ENCODE data around the gene DST.

DST gene

DNA sequence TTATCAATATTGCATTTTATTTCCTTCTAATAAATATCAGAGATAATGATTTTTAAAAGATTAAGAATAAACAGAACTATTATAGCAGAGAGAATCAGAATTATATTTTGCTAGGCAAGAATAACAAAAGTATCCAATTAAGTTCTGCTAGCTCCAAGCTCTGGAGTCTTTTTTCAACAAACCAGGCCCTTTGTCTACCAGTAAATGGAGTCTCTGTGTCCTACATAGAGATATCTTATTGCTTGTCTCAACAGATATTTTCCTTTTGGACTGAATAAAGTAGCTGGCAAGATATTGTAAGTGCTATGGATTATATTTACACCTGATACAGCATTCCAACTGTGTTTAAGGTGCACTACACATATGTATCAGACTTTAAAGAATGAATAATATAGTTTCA lies 107.1 kb downstream of the DST start:
- DNase-seq (ENCODE audit: low read depth) = no peak

- DNase-seq (ENCODE audit: low read depth) = no peak
Observed at GRCh38 chr6:56534680-56535419, 107.8 kb downstream of the DST start.

DNA sequence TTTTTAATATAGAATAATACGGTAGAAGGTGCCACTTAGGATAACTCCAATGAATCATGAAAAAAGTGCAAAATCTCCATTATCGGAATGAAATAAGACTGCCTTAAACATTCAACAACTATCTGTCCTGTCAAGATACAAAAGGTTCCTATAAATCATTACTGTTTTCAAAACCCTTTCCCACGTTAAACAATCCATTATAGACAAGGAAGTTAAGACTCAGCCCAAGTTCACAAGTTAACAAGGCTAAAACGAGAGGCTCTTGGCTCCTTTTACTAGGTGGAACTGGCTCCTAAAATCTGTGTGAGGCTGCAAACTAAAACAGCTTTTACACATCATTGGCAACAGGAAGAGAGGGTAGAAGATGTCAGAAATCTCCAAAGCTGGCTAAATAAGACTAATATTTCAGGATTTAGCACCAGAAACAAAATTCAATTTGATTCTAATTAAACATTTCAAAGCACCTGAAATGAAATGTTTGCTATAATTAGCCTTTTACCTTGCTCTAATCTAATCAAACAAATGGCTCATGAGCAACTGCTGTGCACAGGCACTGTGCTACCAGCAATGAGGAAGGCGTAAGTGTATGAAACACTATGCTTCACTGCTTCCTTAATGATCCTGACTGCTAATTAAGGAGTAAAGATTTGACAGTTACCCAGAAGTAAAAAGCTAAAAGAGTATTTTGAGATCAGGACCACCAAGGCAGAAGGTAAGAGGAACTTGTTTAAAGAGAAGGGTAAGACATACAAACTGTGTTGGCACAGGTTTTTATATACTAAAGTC lies 109.7 kb downstream of the DST start:
- DNase-seq (ENCODE audit: low read depth) = no peak

DNA sequence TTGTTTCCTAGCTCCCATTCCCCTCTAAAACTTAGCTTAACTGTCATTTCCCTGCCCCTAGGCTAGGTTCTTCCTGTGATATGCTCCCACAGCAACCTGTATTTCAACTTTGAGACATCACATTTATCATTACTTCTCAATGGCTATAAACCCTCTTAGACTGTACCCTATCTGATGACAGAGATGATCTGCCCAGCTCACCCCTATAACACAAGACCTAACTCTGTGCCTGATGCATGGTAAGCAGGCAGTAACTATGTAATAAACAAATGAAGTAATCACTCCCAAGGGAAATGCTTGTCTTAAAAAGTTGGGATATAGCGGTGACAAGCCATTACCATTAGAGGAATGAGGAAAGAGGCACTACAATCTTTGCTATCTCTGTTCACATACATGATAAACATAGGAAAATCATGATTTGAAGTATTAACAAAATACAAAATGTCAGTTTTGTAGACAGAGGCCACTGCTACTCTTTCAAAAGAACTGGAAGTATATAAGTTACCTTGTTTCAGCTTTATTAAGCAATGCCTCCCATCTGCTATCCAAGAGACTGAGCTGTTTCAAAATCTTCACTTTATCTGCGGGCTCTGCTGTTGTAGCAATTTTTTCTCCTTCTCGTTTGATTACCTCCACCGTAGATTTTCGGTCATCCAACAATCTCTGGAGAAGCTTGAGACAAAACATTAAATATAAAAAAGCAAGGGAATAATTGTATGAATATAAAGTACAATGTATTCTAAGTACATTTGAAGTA lies 110.7 kb downstream of the DST start:
- DNase-seq (ENCODE audit: low read depth) = no peak

DNA sequence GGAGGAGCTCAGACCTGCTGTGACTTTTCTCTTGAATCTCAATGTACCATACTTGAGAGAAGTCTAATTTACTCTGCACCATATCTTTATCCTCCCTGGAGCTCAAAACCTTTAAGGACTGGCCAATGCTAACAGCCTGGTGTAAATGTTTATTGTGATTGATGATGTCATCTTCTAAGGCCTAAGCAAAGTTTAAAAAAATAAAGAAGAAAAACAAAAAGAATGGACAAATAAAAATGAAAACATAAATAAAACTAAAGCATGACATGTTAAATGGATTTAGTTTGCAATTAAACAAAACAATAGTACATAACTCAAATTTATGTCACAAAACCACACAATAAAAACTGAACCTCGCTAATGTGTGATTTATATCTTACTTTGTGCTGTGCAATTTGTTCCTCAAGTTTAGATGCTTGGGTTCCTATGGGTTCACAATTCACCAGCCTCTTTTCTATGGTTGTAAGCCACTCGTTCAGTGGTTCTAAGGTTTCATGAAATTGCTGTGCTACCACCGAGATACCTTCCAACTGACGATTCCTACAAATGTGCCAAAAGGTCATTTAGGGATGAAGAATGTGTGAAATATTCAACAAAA lies 113.0 kb downstream of the DST start:
- no peak for DNase-seq (ENCODE audit: low read depth)

DNA sequence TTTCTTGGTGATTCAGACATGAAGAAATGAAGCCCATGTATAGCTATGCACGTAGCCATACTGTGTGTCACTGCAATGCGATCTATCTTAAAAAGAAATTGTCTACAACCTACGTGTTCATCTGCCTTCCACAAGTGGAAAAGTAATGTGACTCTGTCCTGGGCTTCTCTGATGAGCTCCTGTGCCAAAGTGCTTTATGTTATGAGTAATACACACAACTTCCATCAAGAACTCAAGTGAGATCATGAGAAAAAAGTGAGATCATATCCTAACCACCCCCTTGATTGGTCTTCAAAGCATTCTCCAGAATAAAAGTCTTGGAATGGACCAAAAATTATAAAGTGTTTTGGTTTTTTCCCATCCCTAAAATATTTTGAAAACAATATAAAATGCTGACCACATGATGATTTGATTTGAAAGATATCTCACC lies 114.3 kb downstream of the DST start:
- DNase-seq (ENCODE audit: low read depth) = no peak

DNA sequence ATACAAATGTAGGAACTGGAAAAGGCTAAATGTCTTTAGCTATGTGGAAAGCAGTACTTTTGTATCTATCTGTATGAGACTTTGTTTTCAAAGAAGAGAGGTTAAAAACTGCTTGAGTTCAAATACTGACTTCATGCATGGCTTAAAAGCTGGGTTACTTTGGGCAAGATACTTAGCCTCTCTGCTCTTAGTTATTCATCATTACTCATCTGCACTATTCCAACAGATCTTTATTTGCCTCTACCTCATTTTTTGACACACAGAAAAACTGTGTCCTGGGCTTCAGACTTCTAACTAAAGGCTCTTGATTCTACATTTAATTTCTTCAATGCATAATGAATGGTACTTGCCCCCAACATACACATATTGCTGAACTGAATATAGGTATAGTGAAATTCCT lies 114.8 kb downstream of the DST start:
- no peak for DNase-seq (ENCODE audit: low read depth)

DNA sequence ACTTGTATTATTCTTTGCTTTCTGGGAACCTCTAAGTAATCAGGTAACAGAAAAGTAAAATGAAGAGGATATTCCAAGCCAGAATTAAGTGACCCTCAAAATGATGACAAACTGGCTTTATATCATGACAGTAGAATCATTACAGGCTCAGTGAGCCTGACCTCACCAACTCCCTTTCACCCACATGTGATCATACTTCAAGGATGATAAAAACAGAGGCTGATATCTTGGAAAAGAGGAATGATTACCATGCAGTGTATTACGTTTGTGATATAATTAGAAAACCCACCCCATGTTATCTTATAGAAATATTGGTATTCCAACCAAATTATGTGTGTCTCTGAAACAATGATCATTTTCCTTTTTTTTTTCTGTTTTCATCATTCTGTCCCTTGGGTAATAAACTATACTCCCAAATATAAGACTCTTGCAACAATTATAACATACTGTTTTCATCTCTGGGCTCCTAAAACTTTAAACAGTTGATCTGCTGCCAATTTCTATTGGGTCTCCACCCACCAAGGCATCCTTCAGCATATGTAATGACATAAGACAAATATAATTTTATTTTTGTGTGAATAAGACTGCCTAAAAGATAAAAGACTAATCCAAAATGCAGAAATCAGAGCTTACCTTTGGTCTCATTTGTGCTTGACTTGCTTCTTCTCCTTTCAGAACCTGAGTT lies 115.7 kb downstream of the DST start:
- no peak for DNase-seq (ENCODE audit: low read depth)

DNA sequence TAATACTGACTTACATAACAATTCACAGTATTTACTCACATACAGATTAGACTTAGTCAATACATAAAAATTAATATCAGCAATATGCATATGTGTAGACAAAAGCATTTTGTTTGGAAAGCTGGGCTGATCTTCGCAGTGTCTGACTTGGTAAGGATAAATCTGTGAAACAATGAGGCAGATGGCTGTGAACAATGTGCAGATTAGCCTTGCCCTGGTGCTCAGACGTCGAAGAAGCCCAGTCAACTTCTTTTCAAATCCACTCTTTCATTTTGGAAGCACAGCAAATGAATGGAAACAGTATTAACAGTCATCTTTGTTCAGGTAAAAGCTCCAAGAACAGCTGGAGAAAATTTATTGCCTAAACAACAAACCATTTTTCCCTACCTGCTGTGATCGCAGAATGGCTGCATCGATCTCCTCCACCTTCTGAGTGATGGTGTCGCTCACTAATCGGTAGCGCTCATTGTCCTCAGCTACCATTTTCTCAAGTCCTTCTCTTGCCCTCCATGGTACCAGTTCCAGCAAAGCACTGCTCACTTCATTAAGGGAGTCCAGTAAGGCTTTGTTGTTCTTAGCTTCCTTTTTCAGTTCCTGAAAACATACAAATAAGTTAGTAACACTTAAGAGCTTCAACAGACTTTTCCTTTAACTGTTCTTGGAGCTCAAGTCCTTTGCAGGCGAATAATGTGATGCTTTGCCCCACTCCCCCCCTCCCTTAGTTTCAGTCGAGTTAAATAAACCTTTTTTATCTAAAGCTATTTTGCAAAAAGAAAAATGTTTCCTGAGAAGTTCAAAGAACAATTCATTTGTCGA lies 116.5 kb downstream of the DST start:
- DNase-seq (ENCODE audit: low read depth) = no peak

GRCh38 chr6:56524891-56525703 lies 117.6 kb downstream of the DST start:
- DNase-seq (ENCODE audit: low read depth) = no peak

DNA sequence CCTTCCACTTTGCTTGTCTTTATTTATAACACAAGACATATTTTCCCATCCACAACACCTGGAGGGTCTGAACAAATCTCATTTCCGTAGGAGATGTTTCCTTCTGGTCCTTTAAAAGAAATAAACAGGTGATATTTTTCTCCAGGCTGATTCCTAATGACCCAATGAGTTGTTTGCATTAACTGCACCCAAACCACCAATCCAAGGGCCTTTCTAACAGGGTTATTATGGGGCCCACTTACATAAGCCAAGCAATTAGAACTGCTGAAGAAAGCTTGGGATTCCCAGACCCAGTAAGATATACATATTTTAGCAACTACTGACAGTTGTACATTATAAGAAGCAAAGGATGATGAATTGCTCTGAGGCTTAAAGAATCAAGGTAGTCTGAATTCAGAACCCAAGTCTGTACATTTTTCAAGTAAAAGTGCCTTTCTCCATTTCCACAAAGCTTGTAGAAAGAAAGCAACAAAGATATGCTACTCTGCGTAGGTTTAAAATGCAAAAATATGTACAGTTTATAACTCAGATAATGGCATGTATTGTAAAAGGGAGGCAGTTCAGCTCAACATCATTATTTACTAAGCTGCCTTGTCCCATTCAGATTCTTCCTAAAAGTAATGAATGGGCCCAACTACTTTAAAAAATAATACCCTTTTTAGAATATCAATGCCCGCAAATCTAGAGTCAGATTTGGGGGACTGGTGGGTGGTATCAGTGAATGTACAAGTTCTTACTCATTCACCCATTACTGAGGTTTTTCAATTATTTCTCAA lies 120.0 kb downstream of the DST start:
- no peak for DNase-seq (ENCODE audit: low read depth)

DNA sequence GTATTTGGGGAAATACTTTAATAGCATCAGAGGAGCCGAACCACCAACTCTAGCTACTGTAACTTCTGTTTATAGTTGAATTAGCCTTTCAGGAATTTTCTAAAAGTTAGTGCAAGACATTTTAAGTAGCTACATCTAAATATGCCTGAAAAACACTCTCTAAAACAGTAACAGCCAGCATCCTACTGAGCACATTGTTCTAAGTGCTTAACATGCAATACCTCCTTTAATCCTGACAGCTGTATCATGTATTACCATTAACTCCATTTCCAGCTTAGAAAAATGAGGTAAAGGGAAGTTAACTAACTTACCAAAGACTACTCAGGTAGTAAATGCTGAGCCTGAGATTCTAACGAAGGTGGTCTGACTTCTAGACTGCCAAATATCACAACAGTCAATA lies 120.7 kb downstream of the DST start:
- no peak for DNase-seq (ENCODE audit: low read depth)

- no peak for DNase-seq (ENCODE audit: low read depth)
Observed at GRCh38 chr6:56521454-56521853, 121.2 kb downstream of the DST start.

DNA sequence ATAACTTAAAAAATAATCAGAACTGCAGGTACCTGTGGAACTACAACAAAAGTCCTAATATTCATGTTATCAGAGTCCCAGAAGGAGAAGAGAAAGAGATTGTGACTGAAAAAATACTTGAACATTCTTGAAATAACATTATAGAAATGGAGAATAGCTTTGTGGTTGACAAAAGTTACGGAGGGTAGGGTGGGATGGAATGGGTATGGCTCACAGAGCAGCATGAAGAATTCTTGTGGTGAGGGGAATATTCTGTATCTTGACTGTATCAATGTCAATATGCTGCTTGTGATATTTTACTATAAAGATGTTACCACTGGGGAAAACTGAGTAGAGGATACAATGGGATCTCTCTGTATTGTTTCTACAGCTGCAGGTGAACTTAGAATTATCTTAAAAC lies 122.5 kb downstream of the DST start:
- no peak for DNase-seq (ENCODE audit: low read depth)

DNA sequence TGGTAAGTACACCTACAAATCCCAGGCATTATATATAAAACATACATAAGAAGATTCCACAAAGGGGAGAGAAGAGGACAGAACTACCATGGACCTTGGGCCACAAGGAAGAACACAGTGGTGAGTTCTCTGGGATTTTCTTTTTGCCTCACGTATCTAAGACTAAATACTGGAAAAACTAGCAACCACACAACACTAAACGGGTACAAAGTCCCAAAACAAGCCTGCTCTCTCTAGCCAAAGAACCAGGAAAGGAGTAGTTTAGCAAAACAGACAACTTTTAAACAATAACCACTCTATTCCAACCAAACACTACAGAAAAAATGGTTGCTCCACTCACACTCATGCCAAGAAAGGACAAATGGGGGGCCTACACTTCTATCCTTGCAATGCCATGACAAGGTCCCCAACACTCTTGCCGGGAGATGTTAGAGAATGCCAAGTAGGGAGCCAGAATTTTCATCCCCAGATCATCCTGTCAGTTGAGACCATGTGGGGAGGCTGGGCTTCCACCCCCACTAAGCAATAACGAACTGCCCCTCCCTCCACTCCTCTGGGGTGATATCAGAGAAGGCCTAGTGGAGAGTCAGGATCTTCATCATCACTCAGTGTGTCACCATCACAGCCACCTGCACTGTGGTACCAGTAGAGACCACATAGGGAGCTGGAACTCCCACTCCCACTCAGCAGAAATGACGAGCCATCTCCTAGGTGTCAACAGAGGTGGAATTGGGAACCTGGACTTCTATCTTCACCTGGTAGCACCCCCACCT lies 123.5 kb downstream of the DST start:
- no peak for DNase-seq (ENCODE audit: low read depth)

- DNase-seq (ENCODE audit: low read depth) = no peak
Observed at GRCh38 chr6:56517155-56517745, 125.4 kb downstream of the DST start.

GRCh38 chr6:56516003-56516402 lies 126.7 kb downstream of the DST start:
- no peak for DNase-seq (ENCODE audit: low read depth)

Data from activated gamma-delta T cell treated with anti-CD3 and anti-CD28 coated beads, Interleukin-2, amount 50 U/mL, for 16 hours (primary cell).